Measurements from ENCODE around the gene ITPKC. TPM values are rescaled to one million over a fixed set of nuclear protein-coding genes. Genes with fewer than 3 reads are reported as not detected.

The ITPKC gene
- total RNA-seq, 1 donor from 2014 or later: 10.9 TPM

GRCh38 chr19:40736661-40737060 is 19.7 kb downstream of the ITPKC start:
- Mint-ChIP-seq H3K27me3 (ENCODE audit: unreplicated experiment) (no peaks in the 10 kb centered on the region), H3K36me3 (ENCODE audit: unreplicated experiment) (peaks cover 37% of the 10 kb centered on the region), H3K27ac (ENCODE audit: unreplicated experiment) (no peak overlapping the region), H3K9me3 (ENCODE audit: unreplicated experiment) (no peaks in the 10 kb centered on the region), H3K4me1 (ENCODE audit: unreplicated experiment) (no peaks in the 10 kb centered on the region), H3K4me3 (ENCODE audit: unreplicated experiment) (no peak overlapping the region)
- DNase-seq (ENCODE audit: extremely low spot score, unreplicated experiment): no peak
- TF ChIP-seq CTCF (IDR thresholded peaks at IDR 0.05): no peak

- H3K27me3 Mint-ChIP-seq (ENCODE audit: unreplicated experiment): no peaks in the 10 kb centered on the region
- H3K4me1 Mint-ChIP-seq (ENCODE audit: unreplicated experiment): no peaks in the 10 kb centered on the region
- H3K9me3 Mint-ChIP-seq (ENCODE audit: unreplicated experiment): no peaks in the 10 kb centered on the region
- DNase-seq (ENCODE audit: extremely low spot score, unreplicated experiment): no peak
- peaks cover 36% of the 10 kb centered on the region for H3K36me3 Mint-ChIP-seq (ENCODE audit: unreplicated experiment)
- no peak overlapping the region for H3K4me3 Mint-ChIP-seq (ENCODE audit: unreplicated experiment)
- no peak overlapping the region for H3K27ac Mint-ChIP-seq (ENCODE audit: unreplicated experiment)
- no peak for TF ChIP-seq CTCF (IDR thresholded peaks at IDR 0.05)
These were observed 20.3 kb downstream of the ITPKC start for GRCh38 chr19:40737102-40737644.

- Mint-ChIP-seq H3K27me3 (ENCODE audit: unreplicated experiment) (no peaks in the 10 kb centered on the region), H3K4me1 (ENCODE audit: unreplicated experiment) (peaks cover 4% of the 10 kb centered on the region), H3K9me3 (ENCODE audit: unreplicated experiment) (no peaks in the 10 kb centered on the region), H3K4me3 (ENCODE audit: unreplicated experiment) (no peak overlapping the region), H3K36me3 (ENCODE audit: unreplicated experiment) (peaks cover 21% of the 10 kb centered on the region), H3K27ac (ENCODE audit: unreplicated experiment) (no peak overlapping the region)
- DNase-seq (ENCODE audit: extremely low spot score, unreplicated experiment): no peak
- TF ChIP-seq CTCF (IDR thresholded peaks at IDR 0.05): no peak
These were observed 22.3 kb downstream of the ITPKC start for GRCh38 chr19:40739030-40739839.

GRCh38 chr19:40739871-40740703 is 23.2 kb downstream of the ITPKC start:
- H3K27me3 Mint-ChIP-seq (ENCODE audit: unreplicated experiment): no peaks in the 10 kb centered on the region
- no peak overlapping the region for H3K27ac Mint-ChIP-seq (ENCODE audit: unreplicated experiment)

More at GRCh38 chr19:40739871-40740703, 23.2 kb downstream of the ITPKC start:
- H3K4me1 Mint-ChIP-seq (ENCODE audit: unreplicated experiment): peaks cover 11% of the 10 kb centered on the region
- H3K4me3 Mint-ChIP-seq (ENCODE audit: unreplicated experiment): no peak overlapping the region
- DNase-seq (ENCODE audit: extremely low spot score, unreplicated experiment): no peak
- no peaks in the 10 kb centered on the region for H3K9me3 Mint-ChIP-seq (ENCODE audit: unreplicated experiment)
- no peak for TF ChIP-seq CTCF (IDR thresholded peaks at IDR 0.05)
- H3K36me3 Mint-ChIP-seq (ENCODE audit: unreplicated experiment): peaks cover 16% of the 10 kb centered on the region

All from osteocyte (in vitro differentiated cells).